8988T (cell line): ENCODE results near the gene PRR20C.
"Not testable (repeated sequence)": the region's sequence is repeated elsewhere in the genome, so short reads cannot be mapped to it uniquely, and the experiment has no call there.

Experiments
- DNase-seq: peaks from one replicate; pipeline ENCODE4 v3.0.0; 2011

The PRR20C gene

DNA sequence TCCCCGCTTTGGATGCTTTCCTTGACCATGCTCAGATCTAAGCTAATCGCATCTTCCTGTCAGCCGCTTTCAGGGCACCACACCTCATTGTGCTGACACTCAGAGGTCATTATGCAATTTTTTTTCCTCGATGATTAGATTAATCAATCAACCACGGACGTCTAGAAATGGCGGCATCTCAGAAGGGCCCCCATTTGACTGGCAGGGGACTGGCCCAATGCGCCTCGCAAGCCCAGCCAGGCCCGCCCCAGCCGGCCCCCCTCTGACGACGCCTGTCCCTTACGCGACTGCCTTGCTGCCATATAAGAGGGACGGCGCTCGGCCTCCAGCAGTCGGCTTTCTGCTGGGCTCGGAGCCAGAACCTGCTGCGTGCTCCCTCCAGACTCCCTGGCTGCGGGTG is at the start of gene PRR20C:
Gene PRR20C (plus strand): TSS at position 301 of the 400 bp plus-strand sequence. CDS start 387 bp downstream, outside the sequence.
- not testable (repeated sequence) for DNase-seq

DNA sequence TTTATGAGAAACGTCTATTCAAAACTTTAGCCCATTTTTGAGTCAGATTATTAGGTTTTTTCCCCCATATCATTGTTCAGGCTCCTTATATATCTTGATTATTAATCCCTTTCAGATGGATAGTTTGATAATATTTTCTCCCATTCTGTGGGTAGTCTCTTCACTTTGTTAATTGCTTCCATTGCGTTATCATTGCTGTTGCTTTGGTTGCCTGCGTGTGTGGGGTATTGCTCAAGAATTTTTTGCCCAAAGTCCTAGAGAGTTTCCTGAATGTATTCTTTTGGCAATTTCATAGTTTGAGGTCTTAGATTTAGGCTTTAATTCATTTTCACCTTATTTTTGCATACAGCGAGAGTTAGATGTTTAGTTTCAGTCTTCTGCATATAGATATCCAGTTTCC is 38.9 kb upstream of the PRR20C start:
- no peak for DNase-seq

DNA sequence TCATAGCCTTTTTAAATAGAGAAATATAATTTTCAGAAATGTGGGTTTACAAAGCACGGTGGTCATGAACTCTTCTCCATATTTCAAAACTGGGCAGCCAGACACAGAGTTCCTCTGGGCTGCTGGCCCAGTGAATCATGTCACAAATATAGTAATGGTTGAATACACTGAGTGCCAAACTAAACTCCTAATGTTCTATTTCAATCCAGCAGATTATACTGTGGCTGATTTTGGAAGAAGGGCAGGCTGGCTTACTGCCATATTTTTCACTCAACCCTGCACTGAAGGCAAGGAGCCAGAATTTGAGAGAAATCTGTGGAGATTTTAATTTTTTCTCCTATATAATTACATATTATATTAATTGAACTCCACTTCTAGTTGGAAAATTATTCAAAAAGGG is 30.2 kb upstream of the PRR20C start:
- no peak for DNase-seq

DNA sequence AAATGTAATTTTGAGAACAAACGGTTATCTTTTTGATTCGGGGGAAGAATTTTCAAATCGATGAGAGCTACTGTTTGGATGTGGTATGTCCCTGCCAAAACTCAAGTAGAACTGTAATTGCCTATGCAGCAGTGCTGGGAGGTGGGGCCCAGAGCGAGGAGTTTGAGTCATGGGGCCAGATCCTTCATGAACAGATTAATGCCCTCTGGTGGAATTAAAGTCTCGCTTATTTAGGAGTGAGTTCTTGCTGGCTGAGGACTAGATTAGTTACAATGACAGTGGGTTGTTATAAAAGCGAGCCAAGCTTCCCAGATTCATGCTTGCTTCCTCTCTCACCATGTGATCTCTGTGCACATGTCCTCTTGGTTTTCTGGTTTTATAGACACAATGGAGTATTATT is 25.0 kb upstream of the PRR20C start:
- no peak for DNase-seq

DNA sequence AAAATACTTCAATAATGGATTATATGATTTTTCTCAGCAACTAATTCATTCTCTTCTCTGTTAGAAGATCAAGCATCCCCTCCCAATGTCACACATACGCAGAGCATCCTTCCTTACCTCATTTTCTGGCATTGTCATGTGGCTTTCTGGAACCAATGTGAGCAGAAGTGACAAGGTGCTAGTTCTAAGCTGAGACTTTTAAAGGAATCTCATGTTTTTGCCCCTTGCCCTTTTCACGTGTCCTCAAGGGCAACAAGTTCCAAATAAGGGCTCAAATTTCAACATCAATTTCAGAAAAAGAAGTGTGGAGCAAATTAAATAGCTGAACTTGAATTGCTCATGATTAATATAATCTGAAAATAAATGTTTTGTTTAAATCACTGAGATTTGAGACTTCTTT is 17.8 kb upstream of the PRR20C start:
- no peak for DNase-seq

DNA sequence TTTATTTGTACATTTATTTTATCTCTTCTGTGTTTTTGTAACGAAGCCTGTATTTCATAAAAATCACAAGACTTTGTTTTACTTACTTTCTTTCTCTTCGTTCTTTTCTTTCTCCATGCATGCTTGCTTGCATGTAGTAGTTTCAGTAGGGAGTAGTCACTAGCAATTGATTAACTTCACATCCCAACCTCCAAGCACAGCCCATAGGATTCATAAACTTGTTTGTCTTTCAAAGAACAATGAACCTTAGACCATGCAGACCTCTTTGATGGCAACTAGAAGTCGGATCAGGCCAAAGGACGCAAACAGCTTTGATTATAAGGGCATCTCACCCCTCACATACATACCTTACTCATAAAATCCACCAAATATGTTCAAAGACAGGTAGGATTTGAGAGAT is 16.3 kb upstream of the PRR20C start:
- no peak for DNase-seq

DNA sequence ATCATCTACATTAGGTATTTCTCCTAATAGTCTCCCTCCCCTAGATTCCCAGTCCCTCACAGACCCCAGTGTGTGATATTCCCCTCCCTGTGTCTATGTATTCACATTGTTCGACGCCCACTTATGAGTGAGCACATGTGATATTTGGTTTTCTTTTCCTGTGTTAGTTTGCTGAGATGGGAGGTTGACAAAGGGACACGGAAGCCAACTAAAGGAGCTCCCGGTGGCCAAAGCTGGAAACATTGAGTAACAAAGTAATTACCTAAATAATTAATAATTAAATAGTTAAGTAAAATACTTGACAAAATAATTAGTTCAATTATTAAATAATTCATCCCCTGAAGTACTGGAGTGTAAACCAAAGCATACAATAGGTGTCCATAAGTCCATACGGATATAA is 14.9 kb upstream of the PRR20C start:
- DNase-seq = no peak

DNA sequence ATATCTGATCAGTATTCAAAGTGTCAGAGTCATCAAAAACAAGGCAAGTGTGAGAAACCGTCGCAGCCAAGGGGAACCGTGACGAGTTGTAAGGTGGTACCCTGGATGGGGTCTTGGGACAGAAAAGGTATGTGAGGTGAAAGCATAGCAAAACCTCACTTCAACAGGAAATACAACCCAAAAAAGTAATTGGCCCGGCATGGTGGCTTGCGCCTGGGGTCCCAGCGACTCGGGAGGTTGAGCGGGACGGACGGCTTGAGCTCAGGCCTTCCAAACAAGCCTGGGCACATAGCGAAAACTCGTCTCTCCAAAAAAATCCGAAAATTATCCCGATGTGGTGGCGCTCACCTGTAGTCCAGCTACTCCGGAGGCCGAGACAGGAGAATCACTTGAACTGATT is 14.1 kb upstream of the PRR20C start:
- not testable (repeated sequence) for DNase-seq

DNA sequence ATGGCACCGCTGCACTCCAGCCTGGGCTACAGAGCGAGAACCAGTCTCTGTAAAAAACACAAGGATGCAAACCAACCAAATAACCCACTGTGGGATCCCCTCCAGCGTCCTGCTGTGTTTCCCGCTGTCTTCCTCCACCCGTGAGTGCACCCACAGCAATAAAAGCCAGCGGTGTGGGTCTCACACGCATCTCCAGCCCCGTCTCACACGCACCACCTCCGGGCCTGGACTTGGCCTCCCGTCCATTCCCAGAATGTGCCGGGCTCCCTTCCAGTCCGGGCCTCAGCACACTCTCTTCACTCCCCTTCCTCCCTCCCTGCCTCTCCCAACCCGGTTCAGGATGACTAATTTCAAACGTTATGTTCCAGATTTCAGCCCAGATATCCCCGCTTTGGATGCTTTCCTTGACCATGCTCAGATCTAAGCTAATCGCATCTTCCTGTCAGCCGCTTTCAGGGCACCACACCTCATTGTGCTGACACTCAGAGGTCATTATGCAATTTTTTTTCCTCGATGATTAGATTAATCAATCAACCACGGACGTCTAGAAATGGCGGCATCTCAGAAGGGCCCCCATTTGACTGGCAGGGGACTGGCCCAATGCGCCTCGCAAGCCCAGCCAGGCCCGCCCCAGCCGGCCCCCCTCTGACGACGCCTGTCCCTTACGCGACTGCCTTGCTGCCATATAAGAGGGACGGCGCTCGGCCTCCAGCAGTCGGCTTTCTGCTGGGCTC is 13.5 kb upstream of the PRR20C start, which contains the start of gene PRR20A:
Gene PRR20A (plus strand): TSS at position 684 of the 734 bp plus-strand sequence. CDS start 387 bp downstream, outside the sequence.
- not testable (repeated sequence) for DNase-seq

DNA sequence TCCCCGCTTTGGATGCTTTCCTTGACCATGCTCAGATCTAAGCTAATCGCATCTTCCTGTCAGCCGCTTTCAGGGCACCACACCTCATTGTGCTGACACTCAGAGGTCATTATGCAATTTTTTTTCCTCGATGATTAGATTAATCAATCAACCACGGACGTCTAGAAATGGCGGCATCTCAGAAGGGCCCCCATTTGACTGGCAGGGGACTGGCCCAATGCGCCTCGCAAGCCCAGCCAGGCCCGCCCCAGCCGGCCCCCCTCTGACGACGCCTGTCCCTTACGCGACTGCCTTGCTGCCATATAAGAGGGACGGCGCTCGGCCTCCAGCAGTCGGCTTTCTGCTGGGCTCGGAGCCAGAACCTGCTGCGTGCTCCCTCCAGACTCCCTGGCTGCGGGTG is 6.7 kb upstream of the PRR20C start, which contains the start of gene PRR20B:
Gene PRR20B (plus strand): TSS at position 301 of the 400 bp plus-strand sequence. CDS start 387 bp downstream, outside the sequence.
- not testable (repeated sequence) for DNase-seq

DNA sequence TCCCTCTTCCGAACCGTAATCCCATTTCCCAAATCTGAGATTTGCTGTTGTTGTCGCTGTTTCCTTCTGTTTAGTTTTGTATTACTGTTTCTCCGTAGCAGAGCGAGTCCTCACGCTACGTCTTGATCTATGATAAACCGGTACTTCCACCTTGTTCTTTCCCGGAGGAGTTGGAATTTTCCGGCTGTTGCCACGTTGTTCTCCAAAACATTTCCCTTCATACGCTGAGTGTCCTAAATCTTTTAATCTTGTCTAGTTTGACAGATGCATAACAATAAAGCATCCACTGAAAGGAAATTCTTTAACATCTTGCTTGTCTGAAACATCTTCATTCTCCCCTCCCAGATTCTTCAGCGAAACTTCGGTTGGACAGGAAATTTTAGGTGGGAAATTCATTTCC is 5.8 kb upstream of the PRR20C start:
- not testable (repeated sequence) for DNase-seq

DNA sequence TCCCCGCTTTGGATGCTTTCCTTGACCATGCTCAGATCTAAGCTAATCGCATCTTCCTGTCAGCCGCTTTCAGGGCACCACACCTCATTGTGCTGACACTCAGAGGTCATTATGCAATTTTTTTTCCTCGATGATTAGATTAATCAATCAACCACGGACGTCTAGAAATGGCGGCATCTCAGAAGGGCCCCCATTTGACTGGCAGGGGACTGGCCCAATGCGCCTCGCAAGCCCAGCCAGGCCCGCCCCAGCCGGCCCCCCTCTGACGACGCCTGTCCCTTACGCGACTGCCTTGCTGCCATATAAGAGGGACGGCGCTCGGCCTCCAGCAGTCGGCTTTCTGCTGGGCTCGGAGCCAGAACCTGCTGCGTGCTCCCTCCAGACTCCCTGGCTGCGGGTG is 6.5 kb downstream of the PRR20C start, which contains the start of gene PRR20D:
Gene PRR20D (plus strand): TSS at position 301 of the 400 bp plus-strand sequence. CDS start 387 bp downstream, outside the sequence.
- not testable (repeated sequence) for DNase-seq

DNA sequence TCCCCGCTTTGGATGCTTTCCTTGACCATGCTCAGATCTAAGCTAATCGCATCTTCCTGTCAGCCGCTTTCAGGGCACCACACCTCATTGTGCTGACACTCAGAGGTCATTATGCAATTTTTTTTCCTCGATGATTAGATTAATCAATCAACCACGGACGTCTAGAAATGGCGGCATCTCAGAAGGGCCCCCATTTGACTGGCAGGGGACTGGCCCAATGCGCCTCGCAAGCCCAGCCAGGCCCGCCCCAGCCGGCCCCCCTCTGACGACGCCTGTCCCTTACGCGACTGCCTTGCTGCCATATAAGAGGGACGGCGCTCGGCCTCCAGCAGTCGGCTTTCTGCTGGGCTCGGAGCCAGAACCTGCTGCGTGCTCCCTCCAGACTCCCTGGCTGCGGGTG is 13.0 kb downstream of the PRR20C start, which contains the start of gene PRR20E:
Gene PRR20E (plus strand): TSS at position 301 of the 400 bp plus-strand sequence. CDS start 387 bp downstream, outside the sequence.
- DNase-seq = not testable (repeated sequence)

DNA sequence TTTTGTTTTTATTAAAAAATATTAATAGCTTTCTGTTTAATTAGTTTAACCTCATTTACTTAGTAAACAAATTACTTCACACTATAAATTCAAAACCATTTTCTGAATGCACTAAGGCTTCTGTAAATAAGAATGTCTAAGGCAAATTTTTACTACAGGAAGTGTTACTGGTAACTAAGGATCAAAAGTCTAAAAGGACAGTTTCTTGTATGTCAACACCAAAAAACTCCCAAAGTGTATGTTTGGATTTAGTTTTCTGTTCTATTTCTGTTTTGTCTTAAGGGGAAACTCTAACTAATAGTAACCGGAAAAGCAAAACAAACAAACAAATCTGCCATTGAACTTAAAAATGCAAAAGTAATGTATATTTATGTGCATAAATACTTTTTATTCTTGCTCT is 37.8 kb downstream of the PRR20C start:
- no peak for DNase-seq
